Muscle layer of colon (tissue), 2 donors: ENCODE measurements around the gene CCDC71L.

Experiments used
- H3K27ac ChIP-seq: one replicate; pipeline ENCODE4 v1.7.0; 2013; ENCODE audit warnings: low read depth, mild to moderate bottlenecking, low read length, moderate library complexity
- H3K27me3 ChIP-seq, 2 donors: one replicate each; pipeline ENCODE4 v1.7.0; 2013; ENCODE audit warnings: low read length in 2 of 2, mild to moderate bottlenecking in 2 of 2; ENCODE audit not compliant: insufficient read depth in 2 of 2, control insufficient read depth in 1 of 2
- H3K36me3 ChIP-seq: one replicate; pipeline ENCODE4 v1.7.0; 2013; ENCODE audit warnings: mild to moderate bottlenecking, low read length; ENCODE audit not compliant: insufficient read depth
- H3K4me1 ChIP-seq: one replicate; pipeline ENCODE4 v1.7.0; 2013; ENCODE audit warnings: mild to moderate bottlenecking, low read length; ENCODE audit not compliant: insufficient read depth
- H3K4me3 ChIP-seq, 2 donors: one replicate each; pipeline ENCODE4 v1.7.0; 2013; ENCODE audit warnings: low read length in 2 of 2, low read depth in 1 of 2, mild to moderate bottlenecking in 1 of 2, moderate library complexity in 1 of 2
- H3K9ac ChIP-seq: one replicate; pipeline ENCODE4 v1.7.0; 2013; ENCODE audit warnings: low read length
- H3K9me3 ChIP-seq: one replicate; pipeline ENCODE4 v1.7.0; 2013; ENCODE audit warnings: mild to moderate bottlenecking, low read length
- donor health status: abdominal sarcoma.
- donor health status: Adenocarcinoma of cecum.

Gene CCDC71L

GRCh38 chr7:106611911-106612310 lies 49.0 kb downstream of the CCDC71L start:
- Histone ChIP-seq H3K4me1 (no peaks in the 10 kb centered on the region), H3K27ac (no peak overlapping the region), H3K27me3 (no peaks in the 10 kb centered on the region), H3K9ac (no peak overlapping the region), H3K36me3 (no peaks in the 10 kb centered on the region), H3K9me3 (no peaks in the 10 kb centered on the region), H3K4me3 (no peak overlapping the region)

DNA sequence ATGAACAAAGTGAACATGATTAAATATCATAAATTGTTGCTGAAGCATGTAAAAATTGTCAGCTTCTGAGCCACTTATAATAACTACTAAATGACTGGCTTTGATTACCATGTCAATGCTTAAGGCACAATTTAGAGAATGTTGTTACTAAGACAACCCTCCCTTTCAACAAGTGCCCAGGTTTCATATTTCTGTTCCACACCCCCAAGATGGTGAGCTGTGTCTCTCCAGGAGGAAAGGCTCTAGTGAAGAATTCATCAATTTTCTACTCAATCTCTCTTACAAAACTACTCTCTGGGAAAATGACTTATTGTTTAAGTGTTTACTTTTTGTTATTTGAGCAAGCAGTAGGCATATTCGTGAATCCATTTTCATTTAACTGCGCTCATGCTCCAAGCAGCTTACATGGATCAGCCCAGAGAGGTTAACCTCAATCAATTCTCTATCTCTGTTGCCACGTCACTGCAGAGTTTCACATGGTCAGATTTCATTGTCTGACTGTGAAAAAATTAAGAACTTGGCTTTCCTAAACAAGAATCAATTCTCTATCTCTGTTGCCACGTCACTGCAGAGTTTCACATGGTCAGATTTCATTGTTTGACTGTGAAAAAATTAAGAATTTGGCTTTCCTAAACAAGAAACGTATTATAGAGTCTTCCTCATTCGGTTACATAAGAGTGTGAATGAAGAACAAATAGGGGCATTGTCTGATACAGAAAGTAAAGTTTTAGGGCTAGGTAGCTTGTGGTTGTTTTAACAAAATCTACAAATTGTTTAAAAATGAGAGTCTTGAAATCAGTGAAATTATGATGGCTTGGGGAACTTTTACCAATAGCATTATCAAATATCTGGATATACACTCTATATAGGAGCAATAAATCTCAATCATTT lies 49.7 kb downstream of the CCDC71L start:
- Histone ChIP-seq H3K4me3 (no peak overlapping the region), H3K27ac (no peak overlapping the region), H3K4me1 (no peaks in the 10 kb centered on the region), H3K27me3 (no peaks in the 10 kb centered on the region), H3K9ac (no peak overlapping the region), H3K9me3 (no peaks in the 10 kb centered on the region), H3K36me3 (no peaks in the 10 kb centered on the region)

- no peaks in the 10 kb centered on the region for H3K9me3 ChIP-seq
- H3K36me3 ChIP-seq = no peaks in the 10 kb centered on the region
- H3K27me3 ChIP-seq = no peaks in the 10 kb centered on the region
- no peak overlapping the region for H3K9ac ChIP-seq
- H3K4me3 ChIP-seq = no peak overlapping the region
- no peaks in the 10 kb centered on the region for H3K4me1 ChIP-seq
- H3K27ac ChIP-seq = no peak overlapping the region
These were observed 51.5 kb downstream of the CCDC71L start for GRCh38 chr7:106609416-106609815.

DNA sequence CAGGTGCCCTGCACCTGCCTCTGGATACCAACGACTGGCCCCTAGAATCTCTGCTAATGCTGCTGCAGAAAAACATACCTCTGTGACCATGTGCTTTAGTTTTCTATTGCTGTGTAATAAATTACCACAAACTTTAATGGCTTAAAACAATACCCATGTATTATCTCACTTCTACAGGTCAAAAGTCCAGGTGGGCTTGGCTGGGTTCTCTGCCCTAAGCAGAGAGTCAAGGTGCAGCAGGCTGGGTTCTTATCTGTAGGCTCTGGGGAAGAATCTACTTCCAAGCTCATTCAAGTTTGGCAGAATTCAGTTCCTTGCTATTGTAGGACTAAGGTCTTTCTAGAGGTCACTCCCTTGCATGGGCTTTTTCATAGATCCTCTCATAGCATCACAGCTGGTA lies 52.3 kb downstream of the CCDC71L start:
- Histone ChIP-seq H3K4me3 (no peak overlapping the region), H3K9ac (no peak overlapping the region), H3K27me3 (no peaks in the 10 kb centered on the region), H3K27ac (no peak overlapping the region), H3K9me3 (no peaks in the 10 kb centered on the region), H3K36me3 (no peaks in the 10 kb centered on the region), H3K4me1 (no peaks in the 10 kb centered on the region)
